ENCODE measurements around the gene SP2.

- TF ChIP-seq CTCF (IDR thresholded peaks at IDR 0.05) = no peak
- TF ChIP-seq POLR2A (IDR thresholded peaks at IDR 0.05) = no peak
- peak in 1 of 2 donors; percentile 37 for TF ChIP-seq POLR2AphosphoS5 (IDR thresholded peaks at IDR 0.05; ENCODE audit: insufficient read depth in 1 of 2, low read depth in 1 of 2)
These were observed 45.1 kb upstream of the SP2 start, which contains the start of gene SP6 for GRCh38 chr17:47850692-47851573.
